AG04449 (cell line): ENCODE results near the gene SCAP.

Source experiments
- CTCF ChIA-PET: fragments of 350-600 bp; formaldehyde crosslinking; extraction: SDS; loops from one replicate; lab custom pipeline; 2021; ENCODE audit warnings: antibody characterized with exemption; lab: Yijun Ruan, JAX
- POLR2A ChIA-PET: fragments of 400-600, 350-600 bp; formaldehyde crosslinking; extraction: SDS; loops from one replicate; lab custom pipeline; 2020; ENCODE audit warnings: antibody characterized with exemption, inconsistent platforms; lab: Yijun Ruan, JAX
- DNase-seq: peaks from one replicate; pipeline ENCODE4 v3.0.0-alpha.2; 2010; ENCODE audit warnings: low read depth, low spot score
- H3K4me3 ChIP-seq: 2 replicates; pipeline ENCODE4 v1.5.1; 2011; ENCODE audit warnings: low read depth, mild to moderate bottlenecking, control low read depth, low read length
- TF ChIP-seq, protein P1 (sequence below): IDR thresholded peaks from one replicate; pipeline ENCODE4 v1.5.1; 2011; ENCODE audit warnings: mild to moderate bottlenecking, moderate library complexity, low read length, control low read depth, inconsistent platforms; ENCODE audit not compliant: insufficient read depth; ENCODE audit errors: missing control alignments

Gene SCAP

DNA sequence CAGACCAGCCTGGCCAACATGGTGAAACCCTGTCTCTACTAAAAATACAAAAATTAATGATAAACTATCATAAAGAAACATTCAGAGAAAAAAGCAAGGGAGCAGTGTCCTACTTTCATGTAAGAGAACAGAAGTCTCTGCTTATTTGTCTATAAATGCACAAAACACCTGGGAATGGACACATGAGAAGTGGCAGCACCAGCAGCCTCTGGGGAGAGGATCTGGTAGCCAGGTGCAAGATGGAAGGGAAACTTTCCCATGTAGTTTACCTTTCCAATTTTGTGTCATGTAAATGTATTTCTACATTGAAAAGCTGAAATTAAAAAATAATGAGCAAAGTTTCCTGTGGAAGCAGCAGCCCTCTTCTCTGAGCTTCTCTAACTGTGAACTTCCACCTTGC is 18.8 kb downstream of the SCAP start:
- no peak for DNase-seq
- H3K4me3 ChIP-seq = no peak overlapping the region
- TF ChIP-seq, protein P1, sequence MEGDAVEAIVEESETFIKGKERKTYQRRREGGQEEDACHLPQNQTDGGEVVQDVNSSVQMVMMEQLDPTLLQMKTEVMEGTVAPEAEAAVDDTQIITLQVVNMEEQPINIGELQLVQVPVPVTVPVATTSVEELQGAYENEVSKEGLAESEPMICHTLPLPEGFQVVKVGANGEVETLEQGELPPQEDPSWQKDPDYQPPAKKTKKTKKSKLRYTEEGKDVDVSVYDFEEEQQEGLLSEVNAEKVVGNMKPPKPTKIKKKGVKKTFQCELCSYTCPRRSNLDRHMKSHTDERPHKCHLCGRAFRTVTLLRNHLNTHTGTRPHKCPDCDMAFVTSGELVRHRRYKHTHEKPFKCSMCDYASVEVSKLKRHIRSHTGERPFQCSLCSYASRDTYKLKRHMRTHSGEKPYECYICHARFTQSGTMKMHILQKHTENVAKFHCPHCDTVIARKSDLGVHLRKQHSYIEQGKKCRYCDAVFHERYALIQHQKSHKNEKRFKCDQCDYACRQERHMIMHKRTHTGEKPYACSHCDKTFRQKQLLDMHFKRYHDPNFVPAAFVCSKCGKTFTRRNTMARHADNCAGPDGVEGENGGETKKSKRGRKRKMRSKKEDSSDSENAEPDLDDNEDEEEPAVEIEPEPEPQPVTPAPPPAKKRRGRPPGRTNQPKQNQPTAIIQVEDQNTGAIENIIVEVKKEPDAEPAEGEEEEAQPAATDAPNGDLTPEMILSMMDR = no peak
- ChIA-PET POLR2A (no interaction called here), CTCF (interaction anchor here (1.0 to 1.8 kb wide), 2 partner anchors 13 to 18 kb away, joined by 3 to 7 read pairs; partner anchors contain the start of gene SCAP)

DNA sequence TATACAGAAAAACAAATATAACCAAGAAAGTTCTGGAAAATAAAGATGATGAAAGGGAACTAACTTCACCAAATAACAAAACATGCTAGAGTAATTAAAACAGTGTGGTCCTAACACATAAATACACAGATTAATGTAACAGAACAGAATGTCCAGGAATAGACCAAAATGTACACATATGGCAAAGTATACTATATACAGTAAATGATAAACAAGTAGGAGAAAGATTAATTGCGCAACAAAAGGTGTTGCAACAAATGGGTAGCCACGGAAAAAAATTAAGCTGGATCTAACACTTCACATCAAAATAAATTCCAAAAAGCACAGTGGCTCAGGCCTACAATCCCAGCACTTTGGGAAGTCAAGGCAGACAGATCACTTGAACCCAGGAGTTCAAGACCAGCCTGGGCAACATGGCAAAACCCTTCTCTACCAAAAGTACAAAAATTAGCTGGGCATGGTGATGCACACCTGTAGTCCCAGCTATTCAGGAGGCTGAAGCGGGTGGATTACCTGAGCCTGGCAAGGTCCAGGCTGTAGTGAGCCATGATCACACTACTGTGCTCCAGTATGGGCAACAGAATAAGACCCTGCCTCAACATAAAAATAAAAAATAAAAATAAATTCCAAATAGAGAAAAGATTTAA is 19.8 kb downstream of the SCAP start:
- TF ChIP-seq, protein P1 = no peak
- CTCF ChIA-PET = interaction anchor here (1.0 to 1.8 kb wide), 3 partner anchors 14 to 34 kb away, joined by 3 to 7 read pairs (median 3); partner anchors contain the start of gene SCAP

DNA sequence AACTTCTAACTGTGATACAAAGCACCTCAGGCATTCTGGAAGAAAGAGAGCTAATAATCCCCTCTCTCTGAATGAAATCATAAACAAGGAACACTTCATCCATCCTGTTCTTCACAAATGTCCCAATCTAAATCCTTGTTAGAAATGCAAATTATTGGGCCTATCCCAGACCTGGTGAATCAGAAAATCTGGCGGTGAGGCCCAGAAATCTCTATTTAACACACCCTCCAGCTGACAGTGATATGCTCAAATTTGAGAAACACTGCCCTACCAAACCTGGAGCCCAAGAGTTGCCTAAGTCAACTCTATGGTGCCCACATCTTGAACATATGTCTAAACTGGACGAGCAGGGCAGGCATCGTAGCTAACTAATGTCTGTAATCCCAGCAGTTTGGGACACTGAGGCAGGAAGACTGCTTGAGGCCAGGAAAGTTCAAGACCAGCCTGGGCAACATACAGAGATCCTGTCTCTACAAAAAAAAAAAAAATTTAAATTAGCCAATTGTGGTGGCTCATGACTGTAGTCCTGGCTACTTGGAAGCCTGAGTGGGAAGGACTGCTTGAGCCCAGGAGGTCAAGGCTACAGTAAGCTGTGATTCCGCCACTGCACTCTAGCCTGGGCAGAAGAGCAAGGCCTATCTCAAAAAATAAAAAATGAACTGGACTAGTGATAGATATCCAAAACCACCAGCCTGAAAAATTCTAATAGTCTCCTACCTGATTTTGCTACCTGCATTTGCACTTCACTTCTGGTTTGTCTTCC is 23.1 kb downstream of the SCAP start:
- ChIA-PET CTCF (interaction anchor here (0.8 to 1.7 kb wide), 2 partner anchors 11 to 31 kb away, joined by 3 to 7 read pairs; no protein-coding TSS in a partner anchor), POLR2A (no interaction called here)
- TF ChIP-seq, protein P1 = no peak
- DNase-seq = no peak
- no peak overlapping the region for H3K4me3 ChIP-seq

More for the DNA sequence above, 19.8 kb downstream of the SCAP start:
- POLR2A ChIA-PET = no interaction called here
- no peak for DNase-seq
- H3K4me3 ChIP-seq = no peak overlapping the region

DNA sequence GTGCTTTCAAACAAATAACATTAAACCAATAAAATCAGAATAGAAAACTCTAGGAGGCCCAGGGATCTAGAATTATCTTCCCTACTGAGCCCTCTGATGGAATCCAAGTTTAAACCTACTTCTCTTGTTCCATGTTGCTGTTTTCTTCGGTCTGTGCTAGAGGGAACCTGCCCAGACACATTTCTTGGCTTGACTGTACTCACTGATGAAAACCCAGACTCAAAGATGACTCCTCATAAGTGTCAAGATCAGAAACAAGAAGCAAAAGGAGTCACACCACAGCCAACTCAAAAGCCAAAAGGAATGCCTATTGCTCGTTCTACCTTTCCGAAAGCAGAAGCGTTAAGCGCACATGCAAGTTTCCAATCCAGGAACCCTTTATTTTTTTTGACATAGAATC is 31.6 kb downstream of the SCAP start:
- CTCF ChIA-PET = interaction anchor here (0.6 to 6.5 kb wide), 4 partner anchors 9 to 32 kb away, joined by 3 to 41 read pairs (median 3); no protein-coding TSS in a partner anchor
- no peak for DNase-seq
- TF ChIP-seq, protein P1 = no peak
- POLR2A ChIA-PET = no interaction called here
- no peak overlapping the region for H3K4me3 ChIP-seq

DNA sequence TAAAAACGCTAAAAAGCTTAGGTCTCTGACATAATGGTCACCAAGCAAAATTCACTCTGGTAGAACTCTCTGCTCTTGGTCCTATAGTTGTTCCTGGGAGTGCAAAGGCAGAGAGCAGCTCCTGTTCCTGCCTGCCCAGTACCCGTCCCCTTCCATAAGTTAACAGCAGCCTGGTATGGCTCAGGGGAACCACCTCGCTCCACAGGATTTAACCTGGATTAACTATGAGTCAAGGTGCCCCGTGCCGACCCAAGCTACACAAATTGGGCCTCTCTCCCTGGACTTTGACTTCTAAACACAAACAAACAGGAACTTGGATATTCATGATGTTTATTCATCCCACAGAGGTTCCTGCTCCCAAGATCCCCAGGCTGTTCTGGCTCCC is 32.1 kb downstream of the SCAP start:
- ChIA-PET CTCF (interaction anchor here (0.6 to 6.5 kb wide), 4 partner anchors 8 to 33 kb away, joined by 3 to 41 read pairs (median 3); no protein-coding TSS in a partner anchor), POLR2A (no interaction called here)
- DNase-seq = no peak
- no peak overlapping the region for H3K4me3 ChIP-seq
- TF ChIP-seq, protein P1 = no peak
